Measurements from ENCODE around the gene VWC2. TPM values are rescaled to one million over a fixed set of nuclear protein-coding genes. Genes with fewer than 3 reads are reported as not detected.
A peak's percentile ranks its signal among the peaks of the same experiment; 100 is the strongest.
"Not testable (repeated sequence)": the region's sequence is repeated elsewhere in the genome, so short reads cannot be mapped to it uniquely, and the experiment has no call there.

VWC2 gene
- total and polyA plus RNA-seq, 4 donors, result 0.02 to 0.09 TPM; not detected in 2

DNA sequence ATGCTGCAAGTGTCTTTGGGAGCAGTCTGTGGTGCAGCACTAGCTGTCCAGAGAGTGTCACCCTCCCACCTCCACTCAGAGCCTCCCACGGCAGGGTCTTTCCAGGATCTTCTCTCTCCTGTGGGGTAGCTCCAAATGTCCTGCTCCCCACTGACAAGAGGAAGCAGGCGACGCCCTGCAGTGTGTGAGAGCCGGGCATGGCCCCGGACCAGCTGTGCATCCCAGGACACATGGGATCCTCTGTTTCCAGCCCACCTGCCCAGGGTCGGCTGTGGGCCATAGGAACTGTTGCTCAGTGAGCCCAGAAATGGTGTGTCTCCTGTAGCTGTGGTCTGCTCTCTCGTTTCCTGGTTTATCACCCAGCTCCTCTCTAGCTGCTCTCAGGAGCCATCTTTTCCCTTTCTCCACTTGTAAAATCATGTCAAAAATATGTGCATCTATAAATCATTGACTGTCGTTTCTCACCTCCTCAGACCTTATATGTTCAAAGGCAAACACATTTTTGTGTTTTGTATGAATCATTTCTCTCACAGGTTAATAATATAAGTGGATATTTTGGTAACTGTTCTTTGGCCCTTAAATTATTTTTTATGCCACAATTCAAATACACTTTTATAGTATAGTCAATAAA, 74.9 kb downstream of the VWC2 start:
- H3K36me3 ChIP-seq (ENCODE audit: control insufficient read depth in 4 of 4, insufficient read depth in 4 of 4, low read length in 4 of 4), result no peaks in the 10 kb centered on the region
- no peak overlapping the region for H3K4me3 ChIP-seq
- TF ChIP-seq, protein P1, sequence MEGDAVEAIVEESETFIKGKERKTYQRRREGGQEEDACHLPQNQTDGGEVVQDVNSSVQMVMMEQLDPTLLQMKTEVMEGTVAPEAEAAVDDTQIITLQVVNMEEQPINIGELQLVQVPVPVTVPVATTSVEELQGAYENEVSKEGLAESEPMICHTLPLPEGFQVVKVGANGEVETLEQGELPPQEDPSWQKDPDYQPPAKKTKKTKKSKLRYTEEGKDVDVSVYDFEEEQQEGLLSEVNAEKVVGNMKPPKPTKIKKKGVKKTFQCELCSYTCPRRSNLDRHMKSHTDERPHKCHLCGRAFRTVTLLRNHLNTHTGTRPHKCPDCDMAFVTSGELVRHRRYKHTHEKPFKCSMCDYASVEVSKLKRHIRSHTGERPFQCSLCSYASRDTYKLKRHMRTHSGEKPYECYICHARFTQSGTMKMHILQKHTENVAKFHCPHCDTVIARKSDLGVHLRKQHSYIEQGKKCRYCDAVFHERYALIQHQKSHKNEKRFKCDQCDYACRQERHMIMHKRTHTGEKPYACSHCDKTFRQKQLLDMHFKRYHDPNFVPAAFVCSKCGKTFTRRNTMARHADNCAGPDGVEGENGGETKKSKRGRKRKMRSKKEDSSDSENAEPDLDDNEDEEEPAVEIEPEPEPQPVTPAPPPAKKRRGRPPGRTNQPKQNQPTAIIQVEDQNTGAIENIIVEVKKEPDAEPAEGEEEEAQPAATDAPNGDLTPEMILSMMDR (IDR thresholded peaks at IDR 0.05; ENCODE audit: control extremely low read depth, extremely low read depth), result no peak
- no peak overlapping the region for H3K27ac ChIP-seq (ENCODE audit: low read depth in 1 of 2, low read length in 1 of 2)
- no peak for DNase-seq
- no peak for ATAC-seq (ENCODE audit: insufficient read depth, low FRiP score)
- peaks cover 0 to 6% (median 0%) of the 10 kb centered on the region in 5 donors for H3K4me1 ChIP-seq (ENCODE audit: control insufficient read depth in 5 of 5, insufficient read depth in 5 of 5, low read length in 5 of 5)
- H3K9ac ChIP-seq (ENCODE audit: insufficient read depth in 1 of 2, low read length in 2 of 2), result no peak overlapping the region
- H3K27me3 ChIP-seq (ENCODE audit: control insufficient read depth in 3 of 3, insufficient read depth in 3 of 3, low read length in 2 of 3), result no peaks in the 10 kb centered on the region
- H3K9me3 ChIP-seq (ENCODE audit: control insufficient read depth in 4 of 4, insufficient read depth in 3 of 4, low read length in 3 of 4), result peaks cover 0 to 5% (median 0%) of the 10 kb centered on the region in 4 donors
- WGBS, 2 donors, result 69 to 72% methylated on average over 8 of the region's 8 CpGs

DNA sequence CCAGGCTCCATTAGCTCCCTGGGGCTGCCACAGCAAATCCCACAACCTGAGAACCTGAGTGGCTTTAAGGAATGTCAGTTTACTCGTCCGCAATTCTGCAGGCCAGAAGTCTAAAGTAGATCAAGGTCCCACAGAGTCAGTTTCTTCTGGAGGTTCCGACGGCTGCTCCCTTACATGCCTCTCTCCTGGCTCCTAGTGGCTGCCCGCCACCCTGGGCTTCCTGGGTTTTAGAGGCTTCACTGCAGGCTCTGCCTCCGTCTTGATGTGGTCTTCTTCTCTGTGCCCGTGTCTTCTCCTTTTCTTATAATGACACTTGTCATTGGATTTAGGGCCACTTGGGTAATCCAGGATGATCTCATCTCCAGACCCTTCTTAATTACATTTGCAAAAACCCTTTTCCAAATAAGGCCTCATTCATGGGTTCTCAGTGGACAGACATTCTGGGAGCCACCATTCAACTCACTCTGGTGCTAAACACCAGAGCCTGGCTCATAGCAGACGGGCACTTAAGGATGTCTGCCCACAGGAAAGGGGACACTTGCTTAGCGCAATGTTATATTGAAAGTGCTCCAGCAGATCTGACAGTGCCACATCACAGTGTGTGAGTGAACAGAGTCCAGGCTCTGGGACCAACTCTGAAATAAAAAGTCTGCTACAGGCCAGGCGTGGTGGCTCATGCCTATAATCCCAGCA, 77.6 kb downstream of the VWC2 start:
- Histone ChIP-seq H3K9ac (ENCODE audit: insufficient read depth in 1 of 2, low read length in 2 of 2) (no peak overlapping the region), H3K4me1 (ENCODE audit: control insufficient read depth in 5 of 5, insufficient read depth in 5 of 5, low read length in 5 of 5) (peaks cover 0 to 7% (median 0%) of the 10 kb centered on the region in 5 donors), H3K27ac (ENCODE audit: low read depth in 1 of 2, low read length in 1 of 2) (no peak overlapping the region), H3K9me3 (ENCODE audit: control insufficient read depth in 4 of 4, insufficient read depth in 3 of 4, low read length in 3 of 4) (peaks cover 0 to 5% (median 0%) of the 10 kb centered on the region in 4 donors), H3K27me3 (ENCODE audit: control insufficient read depth in 3 of 3, insufficient read depth in 3 of 3, low read length in 2 of 3) (no peaks in the 10 kb centered on the region), H3K36me3 (ENCODE audit: control insufficient read depth in 4 of 4, insufficient read depth in 4 of 4, low read length in 4 of 4) (no peaks in the 10 kb centered on the region), H3K4me3 (no peak overlapping the region)
- no peak for ATAC-seq (ENCODE audit: insufficient read depth, low FRiP score)
- DNase-seq, result no peak
- WGBS, 2 donors, result 82 to 86% methylated on average over 10 of the region's 10 CpGs
- TF ChIP-seq, protein P1 (IDR thresholded peaks at IDR 0.05; ENCODE audit: control extremely low read depth, extremely low read depth), result no peak

DNA sequence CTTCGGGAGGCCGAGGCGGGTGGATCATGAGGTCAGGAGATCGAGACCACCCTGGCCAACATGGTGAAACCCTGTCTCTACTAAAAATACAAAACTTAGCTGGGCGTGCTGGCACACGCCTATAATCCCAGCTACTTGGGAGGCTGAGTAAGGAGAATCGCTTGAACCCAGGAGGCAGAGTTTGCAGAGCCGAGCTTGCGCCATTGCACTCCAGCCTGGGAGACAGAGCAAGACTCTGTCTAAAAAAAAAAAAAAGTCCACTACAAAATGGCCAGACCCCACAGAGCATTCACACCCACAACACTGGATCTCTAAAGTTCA, 78.1 kb downstream of the VWC2 start:
- H3K36me3 ChIP-seq (ENCODE audit: control insufficient read depth in 4 of 4, insufficient read depth in 4 of 4, low read length in 4 of 4); DNase-seq; H3K27ac ChIP-seq (ENCODE audit: low read depth in 1 of 2, low read length in 1 of 2); H3K4me3 ChIP-seq; ATAC-seq (ENCODE audit: insufficient read depth, low FRiP score); H3K9ac ChIP-seq (ENCODE audit: insufficient read depth in 1 of 2, low read length in 2 of 2); H3K27me3 ChIP-seq (ENCODE audit: control insufficient read depth in 3 of 3, insufficient read depth in 3 of 3, low read length in 2 of 3); H3K4me1 ChIP-seq (ENCODE audit: control insufficient read depth in 5 of 5, insufficient read depth in 5 of 5, low read length in 5 of 5); H3K9me3 ChIP-seq (ENCODE audit: control insufficient read depth in 4 of 4, insufficient read depth in 3 of 4, low read length in 3 of 4): not testable (repeated sequence)
- 92 to 96% methylated on average over 9 of the region's 9 CpGs for WGBS, 2 donors

DNA sequence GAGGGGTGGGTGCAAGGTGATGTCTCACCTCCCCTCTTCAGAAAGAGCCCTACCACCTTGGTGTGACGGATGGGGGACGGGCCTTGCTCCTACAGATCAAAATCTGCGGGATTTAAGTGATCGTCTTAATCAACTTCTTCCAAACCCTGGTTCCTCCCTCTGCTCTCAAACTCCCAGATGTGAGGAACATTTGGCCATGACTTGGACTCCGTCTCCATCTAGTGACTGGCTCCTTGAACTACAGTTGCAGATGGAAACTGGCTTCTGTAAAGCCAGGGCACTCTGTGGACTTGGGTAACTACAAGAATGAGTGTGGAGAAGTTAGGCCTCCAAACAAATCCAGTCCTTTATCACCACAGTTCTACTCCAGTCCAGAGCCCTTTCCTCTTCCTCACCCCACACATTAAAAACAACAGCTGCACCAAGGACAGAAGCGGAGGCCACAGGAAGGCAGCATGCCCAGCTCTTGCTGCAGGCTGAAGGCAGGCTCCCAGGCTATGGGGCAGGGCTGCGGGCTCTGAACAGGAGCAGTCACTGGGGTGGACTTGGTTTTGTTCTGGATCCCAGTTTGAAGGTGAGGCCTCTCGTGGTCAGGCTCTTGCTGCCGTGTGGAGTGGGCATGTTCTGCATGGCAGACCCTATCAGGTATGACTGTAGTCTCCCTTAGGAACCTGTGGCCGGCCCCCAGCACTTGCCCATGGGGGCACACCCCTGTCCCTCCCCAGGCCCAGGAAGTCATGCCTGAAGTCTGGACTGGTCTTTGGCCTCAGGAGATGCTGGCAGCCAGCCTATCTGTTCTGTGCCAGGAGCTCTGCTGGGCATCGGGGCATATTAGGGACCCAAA, 79.4 kb downstream of the VWC2 start:
- DNase-seq (peak; percentile 65 to 77 (median 70)), ATAC-seq (ENCODE audit: insufficient read depth, low FRiP score) (no peak)
- H3K4me1 ChIP-seq (ENCODE audit: control insufficient read depth in 5 of 5, insufficient read depth in 5 of 5, low read length in 5 of 5), result peaks cover 0 to 4% (median 0%) of the 10 kb centered on the region in 5 donors
- WGBS, 2 donors, result 50 to 57% methylated on average over 11 of the region's 11 CpGs
- no peak overlapping the region for H3K27ac ChIP-seq (ENCODE audit: low read depth in 1 of 2, low read length in 1 of 2)
- no peaks in the 10 kb centered on the region for H3K27me3 ChIP-seq (ENCODE audit: control insufficient read depth in 3 of 3, insufficient read depth in 3 of 3, low read length in 2 of 3)
- no peak overlapping the region for H3K4me3 ChIP-seq
- TF ChIP-seq, protein P1 (IDR thresholded peaks at IDR 0.05; ENCODE audit: control extremely low read depth, extremely low read depth), result peak; percentile 46
- no peaks in the 10 kb centered on the region for H3K36me3 ChIP-seq (ENCODE audit: control insufficient read depth in 4 of 4, insufficient read depth in 4 of 4, low read length in 4 of 4)
- H3K9ac ChIP-seq (ENCODE audit: insufficient read depth in 1 of 2, low read length in 2 of 2), result no peak overlapping the region
- peaks cover 0 to 2% (median 0%) of the 10 kb centered on the region in 4 donors for H3K9me3 ChIP-seq (ENCODE audit: control insufficient read depth in 4 of 4, insufficient read depth in 3 of 4, low read length in 3 of 4)

Measured in lung (tissue), 12 donors.